Activated CD8-positive, alpha-beta memory T cell treated with anti-CD3 and anti-CD28 coated beads, Interleukin-2, amount 50 U/mL, for 4 hours (primary cell): Measurements from ENCODE around the gene EBF4.

Experiments used
- DNase-seq: peaks from one replicate; pipeline ENCODE4 v3.0.0-alpha.2; 2020

The EBF4 gene

GRCh38 chr20:2745936-2746635 lies 53.5 kb downstream of the EBF4 start:
- DNase-seq = no peak

GRCh38 chr20:2746636-2747265 lies 54.2 kb downstream of the EBF4 start:
- DNase-seq = no peak

GRCh38 chr20:2747676-2748235 lies 55.2 kb downstream of the EBF4 start:
- DNase-seq = no peak

GRCh38 chr20:2748551-2749342 lies 56.2 kb downstream of the EBF4 start:
- DNase-seq = no peak

- no peak for DNase-seq
Measured at GRCh38 chr20:2749343-2749950, 56.9 kb downstream of the EBF4 start.

- no peak for DNase-seq
Measured at GRCh38 chr20:2749951-2750490, 57.4 kb downstream of the EBF4 start.

- DNase-seq = no peak
Measured at GRCh38 chr20:2750491-2751251, 58.1 kb downstream of the EBF4 start.

- DNase-seq = no peak
Measured at GRCh38 chr20:2751347-2751877, 58.8 kb downstream of the EBF4 start.

GRCh38 chr20:2751878-2752566 lies 59.4 kb downstream of the EBF4 start:
- DNase-seq = peak; percentile 67

GRCh38 chr20:2752567-2753460 lies 60.2 kb downstream of the EBF4 start:
- DNase-seq = peak; percentile 52

- DNase-seq = no peak
Measured at GRCh38 chr20:2753461-2754040, 61.0 kb downstream of the EBF4 start.

- no peak for DNase-seq
Measured at GRCh38 chr20:2754424-2754823, 61.8 kb downstream of the EBF4 start.

- DNase-seq = no peak
Measured at GRCh38 chr20:2755451-2756055, 63.0 kb downstream of the EBF4 start.

- no peak for DNase-seq
Measured at GRCh38 chr20:2756056-2756611, 63.6 kb downstream of the EBF4 start.

- DNase-seq = no peak
Measured at GRCh38 chr20:2757001-2757400, 64.4 kb downstream of the EBF4 start.

- DNase-seq = no peak
Measured at GRCh38 chr20:2757969-2758368, 65.4 kb downstream of the EBF4 start.

GRCh38 chr20:2759143-2759542 lies 66.6 kb downstream of the EBF4 start:
- no peak for DNase-seq

GRCh38 chr20:2759603-2760296 lies 67.2 kb downstream of the EBF4 start:
- no peak for DNase-seq
